ENCODE data around the gene PLPPR2. TPM values are rescaled to one million over a fixed set of nuclear protein-coding genes. Genes with fewer than 3 reads are reported as not detected.
A peak's percentile ranks its signal among the peaks of the same experiment; 100 is the strongest.
"Not testable (repeated sequence)": the region's sequence is repeated elsewhere in the genome, so short reads cannot be mapped to it uniquely, and the experiment has no call there.

PLPPR2 gene
- total RNA-seq, 5 donors from 2014 or later (not counting 1 experiment from before 2014, with no cell fraction given) = 8.6 to 16.2 (median 10.7) TPM

DNA sequence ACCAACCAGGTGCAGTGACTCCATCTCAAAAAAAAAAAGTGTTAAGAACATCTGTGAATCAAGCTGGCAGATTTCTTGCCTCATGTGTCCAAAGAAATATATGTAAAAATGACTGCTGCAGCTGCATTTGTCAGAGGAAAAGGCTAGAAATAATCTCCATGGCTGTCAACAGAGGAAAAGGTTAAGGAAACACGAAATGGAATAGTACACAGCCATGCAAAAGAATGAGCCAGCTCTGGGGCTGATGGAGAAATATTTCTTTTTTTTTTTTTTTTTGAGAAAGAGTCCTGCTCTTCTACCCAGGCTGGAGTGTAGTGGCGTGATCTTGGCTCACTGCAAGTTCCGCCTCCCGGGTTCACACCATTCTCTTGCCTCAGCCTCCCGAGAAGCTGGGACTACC lies 22.4 kb upstream of the PLPPR2 start:
- Histone ChIP-seq H3K4me1 (ENCODE audit: control insufficient read depth in 1 of 2, extremely low read depth in 1 of 2, insufficient read depth in 2 of 2, low read length in 2 of 2) (peaks cover 0 to 9% of the 10 kb centered on the region in 2 experiments), H3K4me3 (ENCODE audit: control insufficient read depth in 1 of 2, extremely low read depth in 1 of 2, low read length in 1 of 2) (no peak overlapping the region), H3K36me3 (ENCODE audit: control insufficient read depth in 2 of 2, extremely low read depth in 1 of 2, insufficient read depth in 1 of 2, low read length in 1 of 2) (peaks cover 0 to 18% of the 10 kb centered on the region in 2 donors), H3K27me3 (replicated peaks in 1 of 2; ENCODE audit: control insufficient read depth in 2 of 2, extremely low read depth in 1 of 2, insufficient read depth in 2 of 2, low read length in 1 of 2) (no peaks in the 10 kb centered on the region), H3K9me3 (no peaks in the 10 kb centered on the region), H3K27ac (ENCODE audit: low read length) (no peak overlapping the region)
- Mint-ChIP-seq H3K36me3 (peaks cover 35% of the 10 kb centered on the region), H3K27me3 (no peaks in the 10 kb centered on the region), H3K9me3 (no peaks in the 10 kb centered on the region), H3K27ac (no peak overlapping the region), H3K4me1 (peaks cover 0 to 9% (median 9%) of the 10 kb centered on the region in 3 donors), H3K4me3 (no peak overlapping the region)
- CTCF ChIA-PET = interaction anchor here in 1 of 2 donors (0.7 kb wide), 2 partner anchors 8 to 41 kb away, joined by 3 to 4 read pairs; partner anchors contain the start of gene SWSAP1
- WGBS (ENCODE audit: insufficient coverage) = 100% methylated on average over 1 of the region's 5 CpGs
- ATAC-seq (replicated peaks in 1 of 4) (no peak), DNase-seq (no peak)
- POLR2A ChIA-PET = interaction anchor here in 1 of 2 donors (0.6 kb wide), 1 partner anchor 78 kb away, joined by 3 read pairs; no protein-coding TSS in a partner anchor

DNA sequence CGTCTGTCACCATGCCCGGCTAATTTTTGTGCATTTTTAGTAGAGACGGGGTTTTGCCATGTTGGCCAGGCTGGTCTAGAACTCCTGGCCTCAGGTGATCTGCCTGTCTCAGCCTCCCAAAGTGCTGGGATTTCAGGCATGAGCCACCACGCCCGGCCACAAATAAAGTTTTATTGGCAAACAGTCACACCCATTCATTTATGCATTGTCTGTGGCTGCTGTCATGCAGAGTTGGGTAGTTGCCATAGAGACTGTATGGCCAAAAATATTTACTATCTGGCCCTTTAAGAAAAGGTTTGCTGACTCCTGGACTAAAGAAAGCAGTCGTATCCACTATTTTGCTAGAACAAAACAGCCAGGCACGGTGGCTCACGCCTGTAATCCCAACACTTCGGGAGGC lies 21.4 kb upstream of the PLPPR2 start:
- Mint-ChIP-seq H3K4me1 (peaks cover 5 to 17% (median 17%) of the 10 kb centered on the region in 3 donors), H3K36me3 (peaks cover 35% of the 10 kb centered on the region)
- H3K27ac Mint-ChIP-seq; DNase-seq; H3K27ac ChIP-seq (ENCODE audit: low read length); POLR2A ChIA-PET; H3K27me3 Mint-ChIP-seq; H3K9me3 Mint-ChIP-seq; H3K27me3 ChIP-seq (replicated peaks in 1 of 2; ENCODE audit: control insufficient read depth in 2 of 2, extremely low read depth in 1 of 2, insufficient read depth in 2 of 2, low read length in 1 of 2); ATAC-seq (replicated peaks in 1 of 4); H3K4me3 Mint-ChIP-seq; H3K9me3 ChIP-seq; CTCF ChIA-PET; H3K4me3 ChIP-seq (ENCODE audit: control insufficient read depth in 1 of 2, extremely low read depth in 1 of 2, low read length in 1 of 2): not testable (repeated sequence)
- WGBS (ENCODE audit: insufficient coverage) = 90% methylated on average over 7 of the region's 9 CpGs
- H3K4me1 ChIP-seq (ENCODE audit: control insufficient read depth in 1 of 2, extremely low read depth in 1 of 2, insufficient read depth in 2 of 2, low read length in 2 of 2) = peaks cover 0 to 20% of the 10 kb centered on the region in 2 experiments
- peaks cover 0 to 18% of the 10 kb centered on the region in 2 donors for H3K36me3 ChIP-seq (ENCODE audit: control insufficient read depth in 2 of 2, extremely low read depth in 1 of 2, insufficient read depth in 1 of 2, low read length in 1 of 2)

DNA sequence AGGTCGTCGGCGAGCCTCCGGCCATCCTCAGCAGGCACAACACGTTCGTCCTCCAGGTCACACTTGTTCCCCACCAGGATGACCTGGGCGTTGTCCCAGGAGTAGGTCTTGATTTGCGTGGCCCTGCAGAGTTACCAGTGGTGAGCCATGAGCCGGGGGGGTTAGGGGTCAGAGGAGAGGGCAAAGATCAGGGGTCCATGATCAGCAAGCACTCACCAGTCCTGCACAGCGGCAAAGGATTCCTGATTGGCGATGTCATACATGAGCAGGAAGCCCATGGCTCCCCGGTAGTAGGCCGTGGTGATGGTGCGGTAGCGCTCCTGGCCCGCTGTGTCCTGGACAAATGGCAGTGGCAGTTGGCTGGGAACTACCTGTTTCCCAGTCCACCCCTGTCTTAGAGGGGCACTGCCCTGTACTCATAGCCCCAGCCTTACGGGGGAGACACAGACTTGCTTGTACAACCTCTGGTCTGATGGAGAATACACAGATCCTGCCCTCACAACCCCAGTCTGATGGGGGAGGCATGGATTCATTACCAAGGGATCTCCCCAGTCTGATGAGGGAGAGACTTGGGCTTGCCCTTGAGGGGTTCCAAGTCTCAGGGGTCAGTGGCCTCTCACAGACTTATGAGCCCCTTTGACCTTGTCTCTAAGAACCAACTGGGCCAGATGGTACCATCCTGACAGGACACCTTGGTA lies 19.6 kb upstream of the PLPPR2 start:
- no peaks in the 10 kb centered on the region for H3K9me3 Mint-ChIP-seq
- peaks cover 11 to 26% (median 25%) of the 10 kb centered on the region in 3 donors for H3K4me1 Mint-ChIP-seq
- Histone ChIP-seq H3K4me1 (ENCODE audit: control insufficient read depth in 1 of 2, extremely low read depth in 1 of 2, insufficient read depth in 2 of 2, low read length in 2 of 2) (peaks cover 0 to 33% of the 10 kb centered on the region in 2 experiments), H3K36me3 (ENCODE audit: control insufficient read depth in 2 of 2, extremely low read depth in 1 of 2, insufficient read depth in 1 of 2, low read length in 1 of 2) (peaks cover 0 to 16% of the 10 kb centered on the region in 2 donors), H3K27ac (ENCODE audit: low read length) (no peak overlapping the region), H3K27me3 (replicated peaks in 1 of 2; ENCODE audit: control insufficient read depth in 2 of 2, extremely low read depth in 1 of 2, insufficient read depth in 2 of 2, low read length in 1 of 2) (peaks cover 0 to 3% of the 10 kb centered on the region in 2 experiments), H3K4me3 (ENCODE audit: control insufficient read depth in 1 of 2, extremely low read depth in 1 of 2, low read length in 1 of 2) (no peak overlapping the region), H3K9me3 (no peaks in the 10 kb centered on the region)
- CTCF ChIA-PET = no interaction called here
- POLR2A ChIA-PET = no interaction called here
- WGBS (ENCODE audit: insufficient coverage) = 94% methylated on average over 15 of the region's 17 CpGs
- peaks cover 29% of the 10 kb centered on the region for H3K36me3 Mint-ChIP-seq
- DNase-seq = no peak
- no peak for ATAC-seq (replicated peaks in 1 of 4)
- no peak overlapping the region for H3K27ac Mint-ChIP-seq
- H3K4me3 Mint-ChIP-seq = no peak overlapping the region
- H3K27me3 Mint-ChIP-seq = no peaks in the 10 kb centered on the region

DNA sequence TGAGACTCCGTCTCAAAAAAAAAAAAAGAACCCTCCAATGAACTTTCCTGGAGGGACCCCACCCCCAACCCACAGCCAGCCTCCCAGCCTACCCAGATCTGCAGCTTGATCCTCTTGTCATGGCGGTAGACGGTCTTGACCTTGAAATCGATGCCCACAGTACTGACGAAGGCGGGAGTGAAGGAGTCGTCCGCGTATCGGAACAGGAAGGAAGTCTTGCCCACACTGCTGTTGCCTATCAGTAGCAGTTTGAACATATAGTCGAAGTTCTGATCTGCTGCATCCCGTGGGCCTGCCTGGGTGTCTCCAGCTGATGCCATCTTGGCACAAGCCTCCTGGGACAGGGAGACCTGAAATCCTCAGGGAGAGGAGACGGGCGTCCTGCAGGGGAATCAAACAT lies 18.2 kb upstream of the PLPPR2 start:
- Mint-ChIP-seq H3K27ac (peak overlapping the region; percentile 63 to 64), H3K36me3 (peaks cover 29% of the 10 kb centered on the region), H3K9me3 (no peaks in the 10 kb centered on the region), H3K27me3 (no peaks in the 10 kb centered on the region), H3K4me3 (no peak overlapping the region), H3K4me1 (peaks cover 11 to 26% (median 25%) of the 10 kb centered on the region in 3 donors)
- Histone ChIP-seq H3K36me3 (ENCODE audit: control insufficient read depth in 2 of 2, extremely low read depth in 1 of 2, insufficient read depth in 1 of 2, low read length in 1 of 2) (peaks cover 0 to 16% of the 10 kb centered on the region in 2 donors), H3K27me3 (replicated peaks in 1 of 2; ENCODE audit: control insufficient read depth in 2 of 2, extremely low read depth in 1 of 2, insufficient read depth in 2 of 2, low read length in 1 of 2) (peaks cover 0 to 3% of the 10 kb centered on the region in 2 experiments), H3K4me3 (ENCODE audit: control insufficient read depth in 1 of 2, extremely low read depth in 1 of 2, low read length in 1 of 2) (no peak overlapping the region), H3K9me3 (no peaks in the 10 kb centered on the region), H3K27ac (ENCODE audit: low read length) (no peak overlapping the region), H3K4me1 (ENCODE audit: control insufficient read depth in 1 of 2, extremely low read depth in 1 of 2, insufficient read depth in 2 of 2, low read length in 2 of 2) (peaks cover 0 to 33% of the 10 kb centered on the region in 2 experiments)
- POLR2A ChIA-PET = no interaction called here
- ATAC-seq (replicated peaks in 1 of 4) (no peak), DNase-seq (peak in 1 of 35 experiments; percentile 19)
- CTCF ChIA-PET = no interaction called here
- WGBS (ENCODE audit: insufficient coverage) = 10% methylated on average over 12 of the region's 14 CpGs

DNA sequence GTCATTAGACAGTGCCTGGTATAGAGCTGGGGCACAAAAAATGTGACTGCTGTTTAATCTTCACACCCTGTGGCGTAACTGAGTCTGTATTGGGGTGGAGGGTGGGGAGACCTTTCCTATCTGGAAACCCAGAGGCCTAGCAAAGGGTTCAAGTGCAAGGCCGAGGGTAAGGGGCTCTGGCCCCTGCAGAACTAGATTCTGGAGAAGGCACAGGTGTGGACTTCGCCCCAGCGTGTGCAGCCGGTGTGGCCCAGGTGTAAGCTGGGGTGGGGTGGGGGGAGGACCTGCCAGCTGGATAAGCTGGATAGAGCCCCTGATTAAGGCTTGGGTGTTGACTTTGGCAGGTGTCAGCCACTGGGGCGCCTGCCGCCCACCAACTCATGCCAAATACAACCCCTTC lies 17.1 kb upstream of the PLPPR2 start:
- H3K36me3 ChIP-seq (ENCODE audit: control insufficient read depth in 2 of 2, extremely low read depth in 1 of 2, insufficient read depth in 1 of 2, low read length in 1 of 2) = peaks cover 0 to 13% of the 10 kb centered on the region in 2 donors
- peak overlapping the region in 1 of 3 donors; percentile 79 for H3K4me3 Mint-ChIP-seq
- H3K27ac ChIP-seq (ENCODE audit: low read length) = no peak overlapping the region
- H3K4me1 Mint-ChIP-seq = peaks cover 11 to 26% (median 25%) of the 10 kb centered on the region in 3 donors
- ATAC-seq (replicated peaks in 1 of 4) = no peak
- peaks cover 0 to 33% of the 10 kb centered on the region in 2 experiments for H3K4me1 ChIP-seq (ENCODE audit: control insufficient read depth in 1 of 2, extremely low read depth in 1 of 2, insufficient read depth in 2 of 2, low read length in 2 of 2)
- DNase-seq = no peak
- H3K9me3 ChIP-seq = no peaks in the 10 kb centered on the region
- H3K27ac Mint-ChIP-seq = peak overlapping the region; percentile 36 to 44
- no peak overlapping the region for H3K4me3 ChIP-seq (ENCODE audit: control insufficient read depth in 1 of 2, extremely low read depth in 1 of 2, low read length in 1 of 2)
- CTCF ChIA-PET = interaction anchor here in 1 of 2 donors (0.7 kb wide), 1 partner anchor 48 kb away, joined by 6 read pairs; no protein-coding TSS in a partner anchor
- 96% methylated on average over 5 of the region's 7 CpGs for WGBS (ENCODE audit: insufficient coverage)
- no peaks in the 10 kb centered on the region for H3K9me3 Mint-ChIP-seq
- peaks cover 31% of the 10 kb centered on the region for H3K36me3 Mint-ChIP-seq
- POLR2A ChIA-PET = interaction anchor here in 1 of 2 donors (0.5 kb wide), 1 partner anchor 45 kb away, joined by 11 read pairs; no protein-coding TSS in a partner anchor
- H3K27me3 Mint-ChIP-seq = no peaks in the 10 kb centered on the region
- peaks cover 0 to 3% of the 10 kb centered on the region in 2 experiments for H3K27me3 ChIP-seq (replicated peaks in 1 of 2; ENCODE audit: control insufficient read depth in 2 of 2, extremely low read depth in 1 of 2, insufficient read depth in 2 of 2, low read length in 1 of 2)

DNA sequence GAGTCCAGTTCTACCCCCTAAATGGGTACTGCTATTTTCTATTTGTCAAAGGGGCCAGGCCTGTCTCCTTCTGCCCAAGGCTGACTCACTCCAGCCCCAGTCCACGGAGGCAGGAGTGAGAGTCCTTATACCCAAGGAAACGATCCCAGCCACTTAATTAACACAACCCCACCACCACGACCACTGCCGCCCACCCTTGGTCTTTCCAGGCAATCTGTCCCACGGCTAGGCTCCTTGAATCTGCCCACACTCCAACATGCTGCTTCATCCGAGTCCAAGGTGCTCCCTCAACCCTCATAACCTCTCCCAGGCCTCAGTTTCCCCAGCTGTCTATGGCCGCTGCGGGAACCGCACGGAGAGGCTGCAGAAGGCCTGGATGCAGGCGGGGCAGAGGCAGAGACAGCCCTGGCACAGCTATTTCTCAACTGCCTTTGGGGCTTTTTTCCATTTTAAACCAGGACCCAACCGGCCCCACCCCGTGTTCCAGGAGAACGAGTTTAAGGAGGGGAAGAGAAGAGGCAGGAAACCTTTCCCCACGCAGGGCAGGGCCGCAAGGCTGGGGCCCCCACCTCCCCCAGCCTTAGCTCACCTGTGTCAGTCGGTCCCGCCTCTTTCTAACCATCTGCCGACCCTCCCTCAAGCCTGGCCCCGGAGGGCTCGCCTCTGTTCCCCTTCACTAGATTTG lies 16.5 kb upstream of the PLPPR2 start:
- CTCF ChIA-PET = no interaction called here
- peak overlapping the region; percentile 52 to 58 for H3K4me3 ChIP-seq (ENCODE audit: control insufficient read depth in 1 of 2, extremely low read depth in 1 of 2, low read length in 1 of 2)
- POLR2A ChIA-PET = interaction anchor here (0.5 to 0.6 kb wide), 2 partner anchors 44 to 410 kb away, joined by 3 to 11 read pairs; no protein-coding TSS in a partner anchor

More for the DNA sequence above, 16.5 kb upstream of the PLPPR2 start:
- Mint-ChIP-seq H3K4me1 (peaks cover 11 to 26% (median 25%) of the 10 kb centered on the region in 3 donors), H3K4me3 (peak overlapping the region; percentile 79 to 80 (median 79)), H3K27ac (peak overlapping the region; percentile 81 to 84), H3K9me3 (no peaks in the 10 kb centered on the region), H3K36me3 (peaks cover 31% of the 10 kb centered on the region), H3K27me3 (no peaks in the 10 kb centered on the region)
- H3K36me3 ChIP-seq (ENCODE audit: control insufficient read depth in 2 of 2, extremely low read depth in 1 of 2, insufficient read depth in 1 of 2, low read length in 1 of 2) = peaks cover 4 to 11% of the 10 kb centered on the region in 2 donors
- H3K27ac ChIP-seq (ENCODE audit: low read length) = peak overlapping the region; percentile 23
- H3K27me3 ChIP-seq (replicated peaks in 1 of 2; ENCODE audit: control insufficient read depth in 2 of 2, extremely low read depth in 1 of 2, insufficient read depth in 2 of 2, low read length in 1 of 2) = peaks cover 0 to 3% of the 10 kb centered on the region in 2 experiments
- WGBS (ENCODE audit: insufficient coverage) = 68% methylated on average over 15 of the region's 21 CpGs
- no peaks in the 10 kb centered on the region for H3K9me3 ChIP-seq
- DNase-seq = no peak
- H3K4me1 ChIP-seq (ENCODE audit: control insufficient read depth in 1 of 2, extremely low read depth in 1 of 2, insufficient read depth in 2 of 2, low read length in 2 of 2) = peaks cover 0 to 33% of the 10 kb centered on the region in 2 experiments
- ATAC-seq (replicated peaks in 1 of 4) = peak in 2 of 4 experiments; percentile 16 to 22
